GM04504 (cell line): ENCODE data around the gene ZCCHC4.

ENCODE experiments used
- DNase-seq: peaks from one replicate; pipeline ENCODE4 v3.0.0-alpha.2; 2012; ENCODE audit warnings: low read depth

ZCCHC4 gene, protein sequence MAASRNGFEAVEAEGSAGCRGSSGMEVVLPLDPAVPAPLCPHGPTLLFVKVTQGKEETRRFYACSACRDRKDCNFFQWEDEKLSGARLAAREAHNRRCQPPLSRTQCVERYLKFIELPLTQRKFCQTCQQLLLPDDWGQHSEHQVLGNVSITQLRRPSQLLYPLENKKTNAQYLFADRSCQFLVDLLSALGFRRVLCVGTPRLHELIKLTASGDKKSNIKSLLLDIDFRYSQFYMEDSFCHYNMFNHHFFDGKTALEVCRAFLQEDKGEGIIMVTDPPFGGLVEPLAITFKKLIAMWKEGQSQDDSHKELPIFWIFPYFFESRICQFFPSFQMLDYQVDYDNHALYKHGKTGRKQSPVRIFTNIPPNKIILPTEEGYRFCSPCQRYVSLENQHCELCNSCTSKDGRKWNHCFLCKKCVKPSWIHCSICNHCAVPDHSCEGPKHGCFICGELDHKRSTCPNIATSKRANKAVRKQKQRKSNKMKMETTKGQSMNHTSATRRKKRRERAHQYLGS

DNA sequence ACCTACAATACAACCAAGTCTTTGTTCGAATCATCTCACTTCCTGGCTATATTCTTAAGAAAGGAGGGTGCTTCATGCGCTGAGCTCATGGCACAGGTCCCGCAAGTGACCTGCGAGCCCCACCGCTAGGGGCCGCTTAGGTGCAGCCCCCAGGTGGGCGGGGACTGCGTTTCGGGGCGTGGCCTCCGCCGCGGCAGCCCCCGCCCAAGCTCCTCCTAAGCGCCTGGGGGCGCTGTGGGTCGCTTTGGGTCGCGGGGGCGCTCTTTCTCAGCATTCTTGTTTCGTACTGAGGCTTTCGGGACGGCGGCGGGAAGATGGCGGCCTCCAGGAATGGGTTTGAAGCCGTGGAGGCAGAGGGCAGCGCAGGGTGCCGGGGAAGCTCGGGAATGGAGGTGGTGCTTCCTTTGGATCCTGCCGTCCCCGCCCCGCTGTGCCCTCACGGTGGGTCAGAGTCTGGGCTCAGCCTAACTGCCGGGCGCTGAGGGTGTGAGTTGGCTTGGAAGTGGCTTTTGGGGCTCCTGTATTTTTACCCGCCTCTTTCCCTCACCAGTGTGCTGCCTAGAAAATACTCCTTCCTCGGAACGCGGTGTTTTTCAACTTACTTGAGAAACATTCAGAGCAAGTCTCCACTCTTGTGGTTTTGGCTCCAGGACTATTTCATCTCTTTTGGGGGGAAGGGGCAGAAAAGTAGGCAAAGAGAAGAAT is at the start of gene ZCCHC4:
Gene ZCCHC4, plus strand, starts transcription at position 279 of the 705 bp plus-strand sequence. Its CDS starts 36 bp downstream, at position 315.
- peak; percentile 78 for DNase-seq

DNA sequence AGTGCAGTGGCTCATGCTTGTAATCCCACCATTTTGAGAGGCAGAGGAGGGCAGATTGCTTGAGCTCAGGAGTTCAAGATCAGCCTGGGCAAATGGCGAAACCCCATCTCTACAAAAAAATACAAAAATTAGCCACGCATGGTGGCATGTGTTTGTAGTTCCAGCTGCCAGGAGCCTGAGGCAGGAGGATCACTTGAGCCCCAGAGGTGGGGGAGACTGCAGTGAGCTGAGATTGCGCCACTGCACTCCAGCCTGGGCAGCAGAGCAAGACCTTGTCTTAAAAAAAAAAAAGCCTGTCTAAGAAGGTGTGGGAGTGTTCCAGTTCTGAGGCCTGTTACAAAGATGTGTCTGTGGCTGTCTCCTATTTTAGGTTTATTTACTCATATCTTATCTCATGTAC is 40.7 kb upstream of the ZCCHC4 start:
- no peak for DNase-seq

DNA sequence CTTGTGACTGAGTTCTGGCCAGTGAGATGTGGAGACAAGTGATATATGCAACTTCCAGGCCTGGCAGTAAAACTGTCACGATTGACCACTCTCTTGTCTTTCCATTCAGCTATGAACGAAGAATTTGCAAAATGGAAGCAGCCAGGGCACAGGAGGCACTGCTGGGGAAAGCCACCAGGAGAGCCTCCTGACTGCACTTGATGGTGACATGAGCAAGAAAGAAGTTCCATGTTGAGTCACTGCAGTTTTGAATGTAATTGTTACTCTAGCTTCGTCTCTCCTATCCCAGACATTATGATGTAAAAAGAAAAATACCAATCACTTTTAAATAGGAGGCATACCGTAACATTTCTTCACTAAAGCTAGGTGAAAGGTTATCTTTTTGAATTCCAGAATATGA is 32.4 kb upstream of the ZCCHC4 start:
- DNase-seq: no peak

DNA sequence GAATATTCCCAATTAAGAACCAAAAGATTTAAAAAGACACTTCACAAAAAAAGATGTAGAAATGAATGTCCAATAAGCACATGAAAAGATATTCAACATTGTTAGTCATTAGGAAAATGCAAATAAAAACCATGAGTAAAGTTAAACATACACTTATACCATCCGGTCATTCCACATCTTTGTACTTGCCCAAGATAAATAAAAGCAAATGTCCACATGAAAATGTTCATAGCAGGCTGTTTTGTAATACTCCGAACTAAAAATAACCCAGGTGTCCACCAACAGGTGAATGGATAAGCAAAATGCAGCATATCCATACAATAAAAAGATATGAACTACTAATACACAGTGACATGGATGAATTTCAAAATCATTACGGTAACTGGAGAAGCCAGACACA is 28.6 kb upstream of the ZCCHC4 start:
- DNase-seq: no peak

DNA sequence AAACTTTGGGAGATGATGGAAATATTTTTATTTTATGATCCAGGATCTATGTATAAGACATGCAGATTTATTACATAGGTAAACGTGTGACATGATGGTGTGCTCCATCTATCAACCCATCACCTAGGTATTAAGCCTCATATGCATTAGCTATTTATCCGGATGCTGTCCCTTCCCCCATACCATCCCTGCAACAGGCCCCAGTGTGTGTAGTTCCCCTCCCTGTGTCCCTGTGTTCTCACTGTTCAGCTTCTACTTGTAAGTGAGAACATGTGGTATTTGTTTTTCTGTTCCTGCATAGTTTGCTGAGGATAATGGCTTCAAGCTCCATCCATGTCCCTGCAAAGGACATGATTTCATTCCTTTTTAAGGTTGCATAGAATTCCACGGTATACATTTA is 28.1 kb upstream of the ZCCHC4 start:
- DNase-seq: no peak

DNA sequence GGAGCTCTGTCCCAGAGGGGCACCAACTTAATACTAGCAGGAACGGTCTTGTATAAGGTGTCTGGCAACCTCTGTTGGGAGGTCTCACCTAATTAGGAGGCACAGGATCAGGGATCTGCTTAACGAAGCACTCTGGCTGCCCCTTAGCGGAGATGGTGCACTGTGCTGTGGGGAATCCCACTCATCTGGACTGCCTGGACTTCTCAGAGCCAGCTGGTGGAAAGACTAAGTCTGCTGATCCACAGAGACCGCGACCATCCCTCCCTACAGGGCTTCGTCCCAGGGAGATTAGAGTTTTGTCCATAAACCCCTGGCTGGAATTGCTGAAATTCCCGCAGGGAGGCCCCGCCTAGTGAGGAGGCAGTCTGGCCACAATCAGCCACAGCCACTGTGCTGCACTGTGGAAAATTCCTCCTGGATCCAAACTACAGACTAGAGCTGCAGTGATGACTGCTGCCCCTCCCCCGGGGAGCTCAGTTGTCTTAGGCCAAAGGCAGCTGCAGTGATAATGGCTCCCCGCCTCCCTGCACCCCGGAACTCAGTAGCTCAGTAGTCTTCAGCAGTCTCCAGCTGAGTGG is 22.0 kb upstream of the ZCCHC4 start:
- no peak for DNase-seq

DNA sequence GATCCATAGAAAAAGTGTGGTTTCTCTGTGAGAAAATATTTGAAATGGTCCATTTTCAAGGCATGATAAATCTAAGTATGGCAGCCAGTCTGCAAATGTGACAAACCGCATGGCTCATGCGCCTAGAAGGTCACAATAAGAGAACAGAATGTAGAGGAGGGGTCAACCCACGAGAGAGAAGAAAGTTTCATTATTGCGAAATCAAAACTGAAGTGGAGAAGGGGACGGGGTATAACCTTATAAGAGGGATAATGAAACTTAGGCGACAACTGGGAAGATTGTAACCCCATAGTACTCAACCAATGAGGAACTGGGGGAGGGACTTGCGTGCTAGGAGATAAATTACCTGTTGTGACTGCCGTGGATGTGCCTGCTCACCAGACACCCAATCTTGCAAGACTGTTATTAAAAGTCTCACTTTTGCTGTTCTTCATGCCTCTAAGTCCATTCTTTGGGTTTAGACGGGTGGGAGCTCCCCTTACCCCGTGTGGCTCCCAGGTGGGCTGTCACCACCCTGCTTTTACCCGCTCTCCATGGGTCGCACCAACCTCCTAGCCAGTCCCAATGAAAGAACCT is 21.3 kb upstream of the ZCCHC4 start:
- DNase-seq: no peak

DNA sequence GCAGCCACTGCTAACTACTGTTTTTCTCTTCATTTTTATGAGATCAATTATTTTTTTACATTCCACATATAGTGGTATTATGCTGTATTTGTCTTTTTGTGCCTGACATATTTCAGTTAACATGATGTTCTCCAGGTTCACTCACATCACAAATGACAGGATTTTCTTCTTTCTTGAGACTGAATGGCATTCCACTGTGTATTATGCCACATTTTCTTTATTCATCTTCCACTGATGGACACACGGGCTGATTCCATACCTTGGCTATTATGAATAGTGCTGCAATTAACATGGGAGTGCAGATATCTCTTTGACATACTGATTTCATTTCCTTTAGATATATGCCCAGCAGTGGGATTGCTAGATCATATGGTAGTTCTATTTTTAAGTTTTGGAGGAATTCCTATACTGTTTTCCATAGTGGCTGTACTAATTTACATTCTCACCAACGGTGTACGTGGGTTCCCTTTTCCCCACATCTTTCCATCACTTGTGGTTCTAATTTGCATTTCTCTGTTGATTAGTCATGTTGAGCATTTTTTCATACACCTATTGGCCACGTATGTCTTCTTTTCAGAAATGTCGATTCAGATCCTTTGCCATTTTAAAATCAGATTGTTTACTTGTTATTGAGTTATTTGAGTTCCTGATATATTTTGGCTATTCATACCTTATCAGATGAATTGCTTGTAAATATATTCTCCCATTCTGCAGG is 14.9 kb upstream of the ZCCHC4 start:
- no peak for DNase-seq

DNA sequence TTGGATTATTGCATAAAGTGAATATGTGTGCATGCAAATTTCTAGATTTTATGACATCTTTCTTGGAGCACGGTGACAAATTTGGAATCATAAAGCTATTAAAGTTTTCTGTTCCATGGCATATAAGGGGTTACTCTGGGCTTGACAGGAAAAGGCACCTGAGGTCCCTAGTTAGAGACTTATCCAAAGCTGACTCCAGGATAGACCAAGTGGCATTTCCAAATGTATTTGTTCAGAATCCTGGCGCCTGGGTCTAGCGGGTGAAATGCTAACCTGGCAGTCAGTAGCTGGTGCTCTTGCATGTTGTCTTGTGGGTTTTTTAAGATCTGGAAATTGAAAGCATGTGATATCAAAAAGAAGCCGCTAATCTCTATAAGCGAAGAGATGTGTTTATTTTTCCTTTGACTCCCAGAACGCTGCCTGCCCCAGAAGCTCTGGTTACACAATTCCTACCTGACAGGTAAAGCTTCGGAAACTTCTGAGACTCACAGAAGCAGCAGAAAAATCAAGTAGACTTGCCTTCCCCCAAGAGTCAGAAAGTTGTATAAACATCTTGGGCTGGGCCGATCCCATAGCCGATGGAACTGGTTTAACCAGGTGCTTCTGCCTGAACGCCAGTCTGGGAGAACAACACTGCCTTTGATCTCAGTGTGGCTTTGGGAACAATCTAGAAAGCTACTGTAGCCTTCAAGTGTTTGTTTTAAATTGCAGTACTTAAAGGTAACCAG is 12.9 kb upstream of the ZCCHC4 start:
- no peak for DNase-seq

DNA sequence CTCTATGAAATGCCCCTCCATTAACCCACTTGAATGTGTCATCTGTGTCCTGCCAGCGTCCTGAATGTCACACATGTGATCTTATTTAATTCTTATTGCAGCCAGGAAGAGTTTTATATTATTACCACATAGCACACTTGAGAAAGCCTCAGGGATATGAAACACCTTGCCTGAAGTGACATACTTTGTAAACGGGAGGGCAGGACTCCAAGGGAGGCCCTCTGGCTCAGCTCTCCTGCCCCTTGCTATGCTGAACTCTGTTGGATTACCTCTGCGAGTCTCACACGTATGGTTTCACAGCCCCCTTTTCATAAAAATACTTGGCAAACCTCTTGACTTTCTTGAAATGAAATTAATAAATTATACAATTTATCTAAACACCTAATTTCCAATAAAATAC is 11.1 kb upstream of the ZCCHC4 start:
- DNase-seq: no peak

DNA sequence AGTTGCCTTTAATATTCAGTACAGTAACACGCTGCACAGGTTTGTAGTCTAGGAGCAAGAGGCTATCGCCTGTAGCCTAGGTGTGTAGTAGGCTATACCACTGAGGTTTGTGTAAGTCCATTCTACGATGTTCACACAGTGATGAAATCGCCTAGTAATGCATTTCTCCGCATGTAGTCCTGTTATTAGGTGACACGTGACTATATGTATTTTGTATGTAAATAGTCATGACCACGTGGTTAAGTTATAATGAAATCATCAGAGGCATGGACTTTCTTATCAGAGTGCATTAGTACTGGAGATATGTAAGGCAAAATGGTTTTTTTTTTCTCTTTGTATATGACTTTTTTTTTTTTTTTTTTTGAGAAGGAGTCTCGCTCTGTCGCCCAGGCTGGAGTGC is 9.9 kb upstream of the ZCCHC4 start:
- no peak for DNase-seq

DNA sequence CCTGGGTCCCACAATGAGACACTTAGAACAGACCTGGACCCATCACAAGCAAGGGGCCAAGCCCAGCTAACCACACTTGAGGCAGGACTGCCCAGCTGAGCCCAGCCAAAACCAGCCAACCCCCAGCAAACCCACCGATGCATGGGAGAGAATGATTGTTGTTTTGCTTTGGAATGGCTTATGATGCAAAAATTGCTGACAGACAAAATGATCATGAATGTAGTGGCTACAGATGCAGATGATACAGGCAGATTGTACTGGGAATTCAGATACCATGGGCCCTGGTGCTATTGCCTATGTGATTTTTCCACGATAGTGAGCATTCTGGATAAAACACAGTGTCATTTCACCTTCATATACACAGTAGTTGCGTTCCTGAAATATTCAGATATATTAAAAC is 9.0 kb upstream of the ZCCHC4 start:
- no peak for DNase-seq

DNA sequence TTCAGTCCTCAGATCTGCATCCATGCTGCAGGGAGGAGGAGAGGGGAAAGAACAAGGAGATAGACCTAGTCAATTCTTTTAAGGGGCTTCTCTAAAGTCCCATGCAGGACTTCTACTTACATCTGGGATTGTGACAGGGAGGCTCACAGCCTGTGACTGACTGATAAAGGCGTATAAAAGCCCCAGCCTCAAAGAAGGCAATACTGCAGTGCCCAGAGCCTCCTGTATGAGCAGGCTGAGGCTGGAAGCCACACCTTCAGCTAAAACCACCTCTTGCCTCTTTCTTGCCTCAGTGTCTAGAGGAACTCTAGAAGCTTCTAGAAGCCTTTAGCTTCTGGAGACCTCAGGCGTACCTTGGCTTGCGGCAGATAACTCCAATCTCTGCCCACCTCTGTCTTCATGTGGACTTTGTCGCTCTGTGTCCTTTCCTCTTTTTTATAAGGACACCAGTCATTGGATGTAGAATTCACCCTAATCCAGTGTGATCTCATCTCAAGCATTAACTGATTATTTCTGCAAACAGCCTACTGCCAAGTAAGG is 6.0 kb upstream of the ZCCHC4 start:
- no peak for DNase-seq

DNA sequence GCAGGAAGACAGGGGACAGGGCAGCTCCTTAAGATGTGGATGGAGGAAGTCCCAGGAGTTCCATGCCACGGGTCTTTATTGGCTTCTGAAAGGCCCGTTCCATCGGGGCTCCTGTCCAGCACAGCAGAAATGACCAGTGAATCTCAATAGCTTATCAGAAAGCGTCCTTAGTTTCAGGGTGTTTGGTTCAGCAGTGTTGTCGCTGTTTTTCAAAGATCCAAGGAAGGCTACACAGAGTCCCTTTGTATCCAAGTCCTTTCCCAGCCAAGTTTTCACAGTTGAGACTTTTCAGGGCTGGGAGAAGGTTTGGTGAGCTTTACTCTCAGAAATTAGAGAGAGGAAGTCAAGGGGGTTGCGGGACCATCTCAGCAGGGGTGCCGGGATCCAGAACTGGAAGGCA is 5.0 kb upstream of the ZCCHC4 start:
- no peak for DNase-seq

DNA sequence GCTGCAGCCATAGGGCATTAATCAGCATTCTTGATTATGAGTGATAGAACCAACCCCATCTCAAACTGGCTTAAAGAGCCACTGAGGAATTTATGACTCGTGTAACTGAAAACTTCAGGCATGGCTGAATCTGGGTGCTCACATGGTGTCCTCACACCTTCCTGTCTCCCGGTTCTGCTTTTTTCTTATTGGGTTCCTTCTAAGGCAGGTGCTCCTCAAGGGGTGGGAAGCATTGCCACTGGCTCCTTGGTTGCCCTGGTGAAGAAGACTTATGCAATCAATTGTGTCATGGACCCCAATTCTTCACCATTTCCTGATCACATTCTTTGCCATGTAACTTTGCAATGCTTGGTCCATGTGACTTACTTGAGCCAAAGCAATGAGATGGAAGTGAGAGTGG is 4.3 kb upstream of the ZCCHC4 start:
- DNase-seq: no peak

DNA sequence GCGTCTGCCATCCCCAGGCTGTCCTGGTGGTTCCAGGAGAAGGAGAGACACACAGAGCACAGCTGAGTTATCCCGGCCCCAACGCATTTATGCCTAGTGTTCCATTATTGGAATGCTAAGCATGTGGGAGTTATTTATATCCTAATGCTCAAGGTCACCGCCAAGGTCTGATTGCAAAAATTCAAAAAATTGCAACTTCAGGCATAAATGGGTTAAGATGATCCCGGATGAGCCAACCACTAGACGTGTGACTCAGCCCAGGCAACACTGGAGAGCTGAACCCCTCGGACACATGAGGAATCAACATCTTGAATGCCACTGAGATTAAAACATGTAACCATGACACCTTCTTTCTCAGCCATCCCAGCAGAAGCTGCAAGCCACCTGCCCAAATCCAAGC is 3.8 kb upstream of the ZCCHC4 start:
- DNase-seq: peak; percentile 16

DNA sequence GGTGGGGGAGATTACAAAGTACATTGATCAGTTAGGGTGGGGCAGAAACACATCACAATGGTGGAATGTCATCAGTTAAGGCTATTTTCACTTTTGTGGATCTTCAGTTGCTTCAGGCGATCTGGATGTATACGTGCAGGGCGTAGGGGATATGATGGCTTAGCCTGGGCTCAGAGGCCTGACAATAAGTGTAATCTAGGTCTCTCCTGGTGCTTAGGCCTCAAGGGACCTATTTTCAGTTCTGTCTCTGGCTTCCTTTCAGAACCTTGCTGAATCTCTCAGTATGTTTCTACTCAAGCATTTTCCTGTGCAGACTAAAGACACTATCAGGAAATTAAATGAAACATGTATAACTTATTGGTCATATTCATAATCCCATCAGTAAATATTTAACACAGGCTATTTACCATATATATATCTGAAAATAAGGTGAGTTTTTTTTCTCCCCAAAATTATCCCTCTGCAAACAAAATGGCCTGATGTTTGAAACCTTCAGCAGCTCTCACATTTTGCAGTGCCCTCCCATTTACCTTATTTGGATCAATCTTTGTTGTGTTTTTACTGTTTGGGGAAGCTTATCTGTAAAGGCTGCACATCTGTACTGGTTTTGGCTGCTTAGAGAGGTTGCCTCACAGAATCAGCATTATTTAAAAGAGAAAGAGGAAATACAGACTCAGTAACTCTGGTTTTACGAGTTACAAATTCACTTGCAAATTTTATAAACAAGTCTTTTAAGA is 2.3 kb upstream of the ZCCHC4 start:
- DNase-seq: no peak

DNA sequence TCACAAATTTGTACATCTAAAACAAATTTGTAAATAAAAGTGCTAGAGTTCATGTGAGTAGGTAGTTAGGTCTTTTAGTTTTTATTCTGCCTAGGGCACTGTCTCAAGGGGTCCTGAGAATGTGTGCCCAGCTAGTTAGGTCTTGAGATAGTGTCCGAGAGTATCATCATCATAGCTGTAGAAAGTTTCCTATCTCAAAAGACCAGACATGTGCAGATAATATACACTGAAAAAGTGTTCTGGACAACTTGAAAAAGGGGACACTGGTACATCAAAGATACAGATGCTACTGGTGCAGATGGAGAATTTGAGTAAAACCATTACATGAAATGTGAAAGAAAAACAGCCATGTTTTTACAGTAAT is 1.8 kb upstream of the ZCCHC4 start:
- DNase-seq: no peak

DNA sequence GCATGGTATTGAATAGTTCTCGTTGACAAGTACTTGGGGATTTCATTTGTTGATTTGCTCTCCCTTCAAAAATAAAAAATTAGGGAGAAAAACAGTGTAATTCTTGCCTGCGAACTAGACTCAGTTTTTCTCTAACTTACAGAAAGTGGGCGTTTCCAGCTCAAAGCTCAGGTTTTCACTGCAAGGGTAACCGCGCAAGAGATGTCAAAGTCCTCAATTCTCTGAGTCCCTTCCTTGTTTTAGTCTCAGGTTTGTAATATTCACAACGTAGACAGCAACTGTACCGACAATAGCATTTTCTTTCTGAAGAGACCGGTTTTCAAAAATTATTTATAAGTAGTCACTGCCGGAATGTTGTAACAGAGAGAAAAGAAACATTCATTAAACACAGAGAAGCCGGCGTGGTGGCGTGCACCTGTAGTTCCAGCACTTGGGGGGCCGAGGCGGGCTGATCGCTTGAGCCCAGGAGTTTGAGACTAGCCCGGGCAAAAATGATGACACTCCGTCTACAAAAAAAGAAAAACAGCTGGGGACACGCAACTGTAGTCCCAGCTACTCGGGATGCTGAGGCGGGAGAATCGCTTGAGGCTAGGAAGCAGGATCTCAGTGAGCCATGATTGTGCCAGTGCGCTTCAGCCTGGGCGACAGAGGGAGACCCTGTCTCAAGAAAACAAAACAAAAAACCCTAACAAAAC is 774 bp downstream of the ZCCHC4 start:
- DNase-seq: no peak

DNA sequence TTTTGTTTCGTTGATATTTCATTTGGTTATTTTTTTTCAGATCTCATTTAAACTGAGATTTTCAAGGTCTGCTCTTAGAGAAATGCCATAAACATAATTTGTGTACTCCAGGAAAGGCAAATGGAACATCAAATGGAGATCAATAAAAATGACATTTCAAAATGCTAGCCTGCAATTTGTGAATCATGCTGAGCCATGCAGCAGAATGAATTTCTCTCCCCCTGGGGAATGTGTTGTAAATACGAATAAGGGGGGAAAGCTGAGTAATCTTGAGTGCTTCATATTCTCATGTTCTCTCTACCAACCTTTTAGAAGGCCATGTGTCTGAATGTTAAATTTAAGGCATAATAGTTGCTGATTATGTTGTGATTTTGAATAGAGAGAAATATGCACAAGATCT is 7.8 kb downstream of the ZCCHC4 start:
- peak; percentile 14 for DNase-seq
